ENCODE results near the gene ENPEP.
"Not testable (repeated sequence)": the region's sequence is repeated elsewhere in the genome, so short reads cannot be mapped to it uniquely, and the experiment has no call there.

The ENPEP gene

GRCh38 chr4:110475881-110476818, at the start of gene ENPEP:
TSS of gene ENPEP (plus strand) at chr4:110476155. CDS start at chr4:110476415, 260 bp downstream.
- H3K9ac ChIP-seq: no peak within 1 kb of the TSS
- H3K27ac ChIP-seq: no peak within 1 kb of the TSS
- H3K36me3 ChIP-seq (ENCODE audit: insufficient read depth): no peaks in the 10 kb centered on the region
- no peaks in the 10 kb centered on the region for H4K20me1 ChIP-seq (ENCODE audit: insufficient read depth)
- no peaks in the 10 kb centered on the region for H3K4me1 ChIP-seq (ENCODE audit: low read depth, poor library complexity, severe bottlenecking)
- H2AFZ ChIP-seq (ENCODE audit: low read depth): no peak within 1 kb of the TSS; the same call in 1 of the 2 replicates
- no peaks in the 10 kb centered on the region for H3K27me3 ChIP-seq (ENCODE audit: insufficient read depth, low read depth)
- TF ChIP-seq CTCF (conservative IDR thresholded peaks at IDR 0.05; ENCODE audit: low read depth, low read length): no peak
- H3K4me2 ChIP-seq: no peak within 1 kb of the TSS
- H3K4me3 ChIP-seq (IDR thresholded peaks at IDR 0.05; ENCODE audit: insufficient read depth, low read depth, low read length): no peak within 1 kb of the TSS
- no peaks in the 10 kb centered on the region for H3K79me2 ChIP-seq (ENCODE audit: insufficient read depth, low read depth)

GRCh38 chr4:110431805-110432204, 44.1 kb upstream of the ENPEP start:
- H3K36me3 ChIP-seq (ENCODE audit: insufficient read depth); H3K27ac ChIP-seq; H3K9ac ChIP-seq; H4K20me1 ChIP-seq (ENCODE audit: insufficient read depth); H3K27me3 ChIP-seq (ENCODE audit: insufficient read depth, low read depth); H3K79me2 ChIP-seq (ENCODE audit: insufficient read depth, low read depth); H3K4me3 ChIP-seq (IDR thresholded peaks at IDR 0.05; ENCODE audit: insufficient read depth, low read depth, low read length); H2AFZ ChIP-seq (ENCODE audit: low read depth); H3K4me1 ChIP-seq (ENCODE audit: low read depth, poor library complexity, severe bottlenecking); H3K4me2 ChIP-seq: not testable (repeated sequence)

- H2AFZ ChIP-seq (ENCODE audit: low read depth); H3K27me3 ChIP-seq (ENCODE audit: insufficient read depth, low read depth); H3K27ac ChIP-seq; H4K20me1 ChIP-seq (ENCODE audit: insufficient read depth); H3K36me3 ChIP-seq (ENCODE audit: insufficient read depth); H3K4me2 ChIP-seq; H3K9ac ChIP-seq; H3K4me1 ChIP-seq (ENCODE audit: low read depth, poor library complexity, severe bottlenecking); H3K4me3 ChIP-seq (IDR thresholded peaks at IDR 0.05; ENCODE audit: insufficient read depth, low read depth, low read length); H3K79me2 ChIP-seq (ENCODE audit: insufficient read depth, low read depth): not testable (repeated sequence)
Measured at GRCh38 chr4:110437292-110437691, 38.7 kb upstream of the ENPEP start.

DNA sequence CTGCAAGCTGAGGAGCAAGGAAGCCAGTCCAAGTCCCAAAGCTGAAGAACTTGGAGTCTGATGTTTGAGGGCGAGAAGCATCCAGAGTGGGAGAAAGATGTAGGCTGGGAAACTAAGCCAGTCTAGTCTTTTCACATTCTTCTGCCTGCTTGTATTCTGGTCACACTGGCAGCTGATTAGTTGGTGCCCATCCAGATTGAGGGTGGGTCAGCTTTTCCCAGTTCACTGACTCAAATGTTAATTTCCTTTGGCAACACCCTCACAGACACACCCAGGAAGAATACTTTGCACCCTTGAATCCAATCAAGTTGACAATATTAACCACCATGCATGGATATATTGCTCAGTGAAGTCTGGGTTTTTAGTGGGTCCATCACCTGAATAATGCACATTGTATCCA, 36.7 kb upstream of the ENPEP start:
- not testable (repeated sequence) for H3K36me3 ChIP-seq (ENCODE audit: insufficient read depth); H3K4me1 ChIP-seq (ENCODE audit: low read depth, poor library complexity, severe bottlenecking); H3K9ac ChIP-seq; H2AFZ ChIP-seq (ENCODE audit: low read depth); H3K27ac ChIP-seq; H3K27me3 ChIP-seq (ENCODE audit: insufficient read depth, low read depth); H3K4me3 ChIP-seq (IDR thresholded peaks at IDR 0.05; ENCODE audit: insufficient read depth, low read depth, low read length); H3K4me2 ChIP-seq; H4K20me1 ChIP-seq (ENCODE audit: insufficient read depth); H3K79me2 ChIP-seq (ENCODE audit: insufficient read depth, low read depth)

- Histone ChIP-seq H2AFZ (ENCODE audit: low read depth) (no peak overlapping the region), H3K36me3 (ENCODE audit: insufficient read depth) (no peaks in the 10 kb centered on the region), H3K4me1 (ENCODE audit: low read depth, poor library complexity, severe bottlenecking) (no peaks in the 10 kb centered on the region), H3K27ac (no peak overlapping the region), H3K4me3 (IDR thresholded peaks at IDR 0.05; ENCODE audit: insufficient read depth, low read depth, low read length) (no peak overlapping the region), H4K20me1 (ENCODE audit: insufficient read depth) (no peaks in the 10 kb centered on the region), H3K79me2 (ENCODE audit: insufficient read depth, low read depth) (no peaks in the 10 kb centered on the region), H3K4me2 (no peak overlapping the region), H3K27me3 (ENCODE audit: insufficient read depth, low read depth) (no peaks in the 10 kb centered on the region), H3K9ac (no peak overlapping the region)
- TF ChIP-seq CTCF (conservative IDR thresholded peaks at IDR 0.05; ENCODE audit: low read depth, low read length): no peak
Measured at GRCh38 chr4:110442309-110442708, 33.6 kb upstream of the ENPEP start.

DNA sequence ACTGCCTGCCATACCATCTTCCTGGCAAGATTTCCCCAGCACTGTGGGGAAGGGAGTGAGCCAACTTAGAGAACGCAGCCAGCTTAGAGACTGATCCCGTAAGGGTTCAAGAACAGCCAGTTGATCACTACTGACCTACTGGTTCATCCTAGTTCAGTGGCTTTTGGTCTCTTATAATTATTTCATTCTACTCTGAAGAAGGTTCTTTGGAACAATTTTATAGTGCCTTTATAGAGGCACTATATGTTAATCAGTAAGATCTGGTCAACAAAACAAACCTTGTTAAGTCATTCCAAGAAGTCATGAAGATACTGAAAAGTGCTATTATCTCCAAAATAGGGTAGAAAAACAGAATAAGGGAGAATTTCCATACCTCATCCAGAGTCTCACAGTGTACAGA, 33.2 kb upstream of the ENPEP start:
- no peaks in the 10 kb centered on the region for H3K36me3 ChIP-seq (ENCODE audit: insufficient read depth)
- no peak overlapping the region for H3K27ac ChIP-seq
- H3K79me2 ChIP-seq (ENCODE audit: insufficient read depth, low read depth): no peaks in the 10 kb centered on the region
- H3K4me3 ChIP-seq (IDR thresholded peaks at IDR 0.05; ENCODE audit: insufficient read depth, low read depth, low read length): no peak overlapping the region
- H3K9ac ChIP-seq: no peak overlapping the region
- H4K20me1 ChIP-seq (ENCODE audit: insufficient read depth): no peaks in the 10 kb centered on the region
- H3K4me2 ChIP-seq: no peak overlapping the region
- no peak overlapping the region for H2AFZ ChIP-seq (ENCODE audit: low read depth)
- no peaks in the 10 kb centered on the region for H3K27me3 ChIP-seq (ENCODE audit: insufficient read depth, low read depth)
- TF ChIP-seq CTCF (conservative IDR thresholded peaks at IDR 0.05; ENCODE audit: low read depth, low read length): no peak
- no peaks in the 10 kb centered on the region for H3K4me1 ChIP-seq (ENCODE audit: low read depth, poor library complexity, severe bottlenecking)

All from KMS-11 (cell line).